Inflammatory macrophage treated with lipopolysaccharide for 1 hour (primary cell): ENCODE results near the gene SFXN5.
A peak's percentile ranks its signal among the peaks of the same experiment; 100 is the strongest.
"Not testable (repeated sequence)": the region's sequence is repeated elsewhere in the genome, so short reads cannot be mapped to it uniquely, and the experiment has no call there.

Experiments
- DNase-seq, 2 donors: peaks; one replicate each; pipeline ENCODE4 v3.0.0-alpha.2; 2020 to 2022

Gene SFXN5

GRCh38 chr2:73100956-73101355 lies 29.4 kb upstream of the SFXN5 start:
- no peak for DNase-seq

- DNase-seq = no peak
Measured at GRCh38 chr2:73099486-73099885, 28.0 kb upstream of the SFXN5 start.

- DNase-seq = no peak
Measured at GRCh38 chr2:73095910-73096309, 24.4 kb upstream of the SFXN5 start.

- DNase-seq = not testable (repeated sequence)
Measured at GRCh38 chr2:73093601-73094218, 22.2 kb upstream of the SFXN5 start.

- no peak for DNase-seq
Measured at GRCh38 chr2:73092146-73092783, 20.8 kb upstream of the SFXN5 start.

GRCh38 chr2:73091696-73092095 lies 20.2 kb upstream of the SFXN5 start:
- no peak for DNase-seq

- no peak for DNase-seq
Measured at GRCh38 chr2:73091164-73091563, 19.7 kb upstream of the SFXN5 start.

GRCh38 chr2:73089270-73090030 lies 17.9 kb upstream of the SFXN5 start:
- DNase-seq = no peak

GRCh38 chr2:73088703-73089102 lies 17.2 kb upstream of the SFXN5 start:
- DNase-seq = no peak

GRCh38 chr2:73088211-73088610 lies 16.7 kb upstream of the SFXN5 start:
- DNase-seq = no peak

GRCh38 chr2:73087311-73087710 lies 15.8 kb upstream of the SFXN5 start:
- DNase-seq = no peak

GRCh38 chr2:73085691-73086090 lies 14.2 kb upstream of the SFXN5 start:
- DNase-seq = peak; percentile 53 to 94

GRCh38 chr2:73084971-73085370 lies 13.5 kb upstream of the SFXN5 start:
- no peak for DNase-seq

GRCh38 chr2:73083886-73084800 lies 12.6 kb upstream of the SFXN5 start:
- DNase-seq = no peak

GRCh38 chr2:73082523-73083410 lies 11.3 kb upstream of the SFXN5 start:
- DNase-seq = no peak

GRCh38 chr2:73081181-73081671 lies 9.7 kb upstream of the SFXN5 start:
- DNase-seq = no peak

GRCh38 chr2:73080321-73081131 lies 9.0 kb upstream of the SFXN5 start:
- no peak for DNase-seq

- DNase-seq = no peak
Measured at GRCh38 chr2:73079636-73080035, 8.1 kb upstream of the SFXN5 start.

GRCh38 chr2:73078457-73079411 lies 7.2 kb upstream of the SFXN5 start:
- no peak for DNase-seq

- no peak for DNase-seq
Measured at GRCh38 chr2:73077424-73077795, 5.9 kb upstream of the SFXN5 start.
